Stimulated activated CD4-positive, alpha-beta T cell treated with anti-CD3 and anti-CD28 coated beads, Interleukin-15, amount 100 ng/mL, for 48 hours (primary cell): Measurements from ENCODE around the gene APC2.
A peak's percentile ranks its signal among the peaks of the same experiment; 100 is the strongest.
"Not testable (repeated sequence)": the region's sequence is repeated elsewhere in the genome, so short reads cannot be mapped to it uniquely, and the experiment has no call there.

Source experiments
- DNase-seq, 2 donors: peaks; one replicate each; pipeline ENCODE4 v3.0.0-alpha.2; 2020; ENCODE audit warnings: low read depth in 2 of 2

Gene APC2

GRCh38 chr19:1510807-1511206 lies 60.9 kb downstream of the APC2 start:
- DNase-seq = no peak

GRCh38 chr19:1511318-1512317 lies 61.7 kb downstream of the APC2 start:
- DNase-seq = no peak

GRCh38 chr19:1512671-1513498 lies 63.0 kb downstream of the APC2 start, which contains the start of gene ADAMTSL5:
ADAMTSL5 (minus strand) TSS chr19:1513019; CDS start chr19:1510943, 2,076 bp downstream.
- DNase-seq = peak; percentile 40 to 73

GRCh38 chr19:1513499-1514294 lies 63.8 kb downstream of the APC2 start:
- peak; percentile 51 to 67 for DNase-seq

- no peak for DNase-seq
These were observed 64.4 kb downstream of the APC2 start for GRCh38 chr19:1514295-1514661.

- no peak for DNase-seq
These were observed 65.2 kb downstream of the APC2 start for GRCh38 chr19:1514986-1515721.

- no peak for DNase-seq
These were observed 66.5 kb downstream of the APC2 start for GRCh38 chr19:1516395-1516753.

- no peak for DNase-seq
These were observed 68.5 kb downstream of the APC2 start for GRCh38 chr19:1518471-1518870.

- DNase-seq = not testable (repeated sequence)
These were observed 69.9 kb downstream of the APC2 start for GRCh38 chr19:1519802-1520201.

- DNase-seq = no peak
These were observed 70.4 kb downstream of the APC2 start for GRCh38 chr19:1520203-1520780.

GRCh38 chr19:1521636-1522035 lies 71.7 kb downstream of the APC2 start:
- no peak for DNase-seq

GRCh38 chr19:1522061-1522460 lies 72.1 kb downstream of the APC2 start:
- DNase-seq = no peak

GRCh38 chr19:1522838-1523237 lies 72.9 kb downstream of the APC2 start:
- no peak for DNase-seq
